GM21825 (cell line): Measurements from ENCODE around the gene CRACR2A.

Experiments used
- ATAC-seq: cut with Tn5 transposase; IDR thresholded peaks from one replicate; pipeline ENCODE4 v1.9.1; 2021; ENCODE audit warnings: mild to moderate bottlenecking, moderate library complexity; ENCODE audit not compliant: unreplicated experiment

The CRACR2A gene

GRCh38 chr12:3727354-3727753 lies 25.6 kb downstream of the CRACR2A start:
- ATAC-seq = no peak

GRCh38 chr12:3726456-3726855 lies 26.5 kb downstream of the CRACR2A start:
- no peak for ATAC-seq

GRCh38 chr12:3725388-3726115 lies 27.4 kb downstream of the CRACR2A start:
- no peak for ATAC-seq

- ATAC-seq = no peak
Observed at GRCh38 chr12:3723916-3724805, 28.7 kb downstream of the CRACR2A start.

GRCh38 chr12:3722368-3722767 lies 30.5 kb downstream of the CRACR2A start:
- ATAC-seq = no peak

- no peak for ATAC-seq
Observed at GRCh38 chr12:3720772-3721171, 32.1 kb downstream of the CRACR2A start.

GRCh38 chr12:3718100-3718499 lies 34.8 kb downstream of the CRACR2A start:
- no peak for ATAC-seq

GRCh38 chr12:3717283-3717898 lies 35.5 kb downstream of the CRACR2A start:
- no peak for ATAC-seq

- no peak for ATAC-seq
Observed at GRCh38 chr12:3715999-3716398, 36.9 kb downstream of the CRACR2A start.

GRCh38 chr12:3713947-3714346 lies 39.0 kb downstream of the CRACR2A start:
- ATAC-seq = no peak

GRCh38 chr12:3713483-3713882 lies 39.4 kb downstream of the CRACR2A start:
- no peak for ATAC-seq

GRCh38 chr12:3712209-3712992 lies 40.5 kb downstream of the CRACR2A start:
- ATAC-seq = no peak

- no peak for ATAC-seq
Observed at GRCh38 chr12:3705354-3705675, 47.6 kb downstream of the CRACR2A start.

GRCh38 chr12:3704512-3705353 lies 48.2 kb downstream of the CRACR2A start:
- ATAC-seq = no peak

GRCh38 chr12:3700861-3701260 lies 52.0 kb downstream of the CRACR2A start:
- no peak for ATAC-seq

- ATAC-seq = no peak
Observed at GRCh38 chr12:3698218-3698974, 54.5 kb downstream of the CRACR2A start.

GRCh38 chr12:3697311-3697870 lies 55.5 kb downstream of the CRACR2A start:
- ATAC-seq = no peak

GRCh38 chr12:3694673-3695072 lies 58.2 kb downstream of the CRACR2A start:
- ATAC-seq = no peak
